DND-41 (cell line): ENCODE results near the gene IRAK1BP1.

Experiments used
- EZH2 ChIP-seq: IDR thresholded peaks from 3 replicates; pipeline ENCODE4 v1.6.1; 2012; ENCODE audit warnings: borderline replicate concordance, low read depth, mild to moderate bottlenecking, moderate library complexity, low read length, inconsistent platforms; ENCODE audit not compliant: severe bottlenecking
- TF ChIP-seq, protein P1 (sequence below): IDR thresholded peaks from 2 replicates; pipeline ENCODE4 v1.5.1; 2012; ENCODE audit warnings: borderline replicate concordance, low read length, moderate library complexity, mild to moderate bottlenecking; ENCODE audit not compliant: poor library complexity, severe bottlenecking; ENCODE audit errors: extremely low read depth

DNA sequence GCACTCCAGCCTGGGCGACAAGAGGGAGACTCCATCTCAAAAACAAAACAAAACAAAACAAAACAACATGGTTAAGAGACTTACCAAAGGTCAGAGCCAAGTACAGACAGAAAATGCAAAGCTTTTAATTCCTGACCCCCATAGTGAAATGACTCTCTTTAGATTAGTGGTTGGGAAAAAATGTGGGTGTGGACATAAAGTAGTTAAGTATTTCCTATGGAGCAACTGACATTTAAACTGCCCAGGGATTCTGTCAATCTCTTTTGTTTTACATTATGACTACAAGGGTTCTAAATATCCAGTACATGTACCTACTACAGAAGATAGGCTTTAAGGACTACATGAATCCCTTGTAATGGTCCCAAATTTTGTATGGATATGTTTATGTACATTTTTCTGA, 75.1 kb downstream of the IRAK1BP1 start:
- TF ChIP-seq, protein P1, sequence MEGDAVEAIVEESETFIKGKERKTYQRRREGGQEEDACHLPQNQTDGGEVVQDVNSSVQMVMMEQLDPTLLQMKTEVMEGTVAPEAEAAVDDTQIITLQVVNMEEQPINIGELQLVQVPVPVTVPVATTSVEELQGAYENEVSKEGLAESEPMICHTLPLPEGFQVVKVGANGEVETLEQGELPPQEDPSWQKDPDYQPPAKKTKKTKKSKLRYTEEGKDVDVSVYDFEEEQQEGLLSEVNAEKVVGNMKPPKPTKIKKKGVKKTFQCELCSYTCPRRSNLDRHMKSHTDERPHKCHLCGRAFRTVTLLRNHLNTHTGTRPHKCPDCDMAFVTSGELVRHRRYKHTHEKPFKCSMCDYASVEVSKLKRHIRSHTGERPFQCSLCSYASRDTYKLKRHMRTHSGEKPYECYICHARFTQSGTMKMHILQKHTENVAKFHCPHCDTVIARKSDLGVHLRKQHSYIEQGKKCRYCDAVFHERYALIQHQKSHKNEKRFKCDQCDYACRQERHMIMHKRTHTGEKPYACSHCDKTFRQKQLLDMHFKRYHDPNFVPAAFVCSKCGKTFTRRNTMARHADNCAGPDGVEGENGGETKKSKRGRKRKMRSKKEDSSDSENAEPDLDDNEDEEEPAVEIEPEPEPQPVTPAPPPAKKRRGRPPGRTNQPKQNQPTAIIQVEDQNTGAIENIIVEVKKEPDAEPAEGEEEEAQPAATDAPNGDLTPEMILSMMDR, result no peak
- TF ChIP-seq EZH2, result no peak
